ENCODE data around the gene PLCD3. TPM values are rescaled to one million over a fixed set of nuclear protein-coding genes. Genes with fewer than 3 reads are reported as not detected.

PLCD3 gene
- total and polyA plus RNA-seq, 2 of the 13 experiments (the other 11 are each of a cell fraction or from before 2014, with no cell fraction given) = 11.3 to 39.1 TPM

GRCh38 chr17:45155029-45155428 lies 22.7 kb upstream of the PLCD3 start:
- in situ Hi-C loops (cut with HindIII; ENCODE audit: extremely low pct_ligation_motif_present, low pct_unique_long_range_greater_than_20kb) = no loop called here
- no peak overlapping the region for H3K4me2 ChIP-seq (ENCODE audit: low read depth, low read length)
- peaks cover 39% of the 10 kb centered on the region for H3K4me1 ChIP-seq (ENCODE audit: insufficient read depth, low read length)
- no peaks in the 10 kb centered on the region for H3K9me3 ChIP-seq (ENCODE audit: low read length)
- no peak overlapping the region for H3K9ac ChIP-seq (ENCODE audit: insufficient read depth, low read depth, low read length)
- ChIA-PET POLR2A (interaction anchor here (0.7 to 19.8 kb wide), 7 partner anchors 13 to 266 kb away, joined by 3 to 2487 read pairs (median 4); partner anchors contain the start of genes ACBD4 and HEXIM2), CTCF (ENCODE audit: low intra/inter-chr PET ratio, low total read pairs) (no interaction called here)
- no peaks in the 10 kb centered on the region for H3K27me3 ChIP-seq (ENCODE audit: control insufficient read depth in 1 of 2, insufficient read depth in 2 of 2, low read length in 2 of 2)
- H3K79me2 ChIP-seq (ENCODE audit: insufficient read depth, low read length) = peaks cover 24% of the 10 kb centered on the region
- 80% methylated on average over 4 of the region's 4 CpGs for WGBS (ENCODE audit: low lambda C conversion rate)
- DNase-seq (ENCODE audit: low spot score) = no peak
- TF ChIP-seq ZNF550 (CRISPR knock-in tag; IDR thresholded peaks at IDR 0.05; ENCODE audit: borderline replicate concordance) (no peak), ZNF292 (CRISPR knock-in tag; IDR thresholded peaks at IDR 0.05; ENCODE audit: borderline replicate concordance, low read depth) (no peak), ZNF839 (CRISPR knock-in tag; IDR thresholded peaks at IDR 0.05; ENCODE audit: borderline replicate concordance) (no peak), ZBTB14 (CRISPR knock-in tag; IDR thresholded peaks at IDR 0.05) (no peak), ZNF546 (CRISPR knock-in tag; conservative IDR thresholded peaks at IDR 0.05) (no peak), ZNF431 (CRISPR knock-in tag; IDR thresholded peaks at IDR 0.05; ENCODE audit: borderline replicate concordance, low read depth) (no peak), SMYD3 (CRISPR knock-in tag; IDR thresholded peaks at IDR 0.05) (no peak), PRPF4 (IDR thresholded peaks at IDR 0.05; ENCODE audit: low read depth, low read length, poor library complexity, severe bottlenecking) (no peak), HOXA7 (CRISPR knock-in tag; IDR thresholded peaks at IDR 0.05) (no peak), NFE2L2 (IDR thresholded peaks at IDR 0.05; ENCODE audit: low read length) (no peak), ZNF33B (CRISPR knock-in tag; IDR thresholded peaks at IDR 0.05) (no peak), NR1H2 (CRISPR knock-in tag; IDR thresholded peaks at IDR 0.05; ENCODE audit: borderline replicate concordance, low read depth) (no peak), MED1 (CRISPR knock-in tag; IDR thresholded peaks at IDR 0.05) (no peak)
- no peak overlapping the region for H2AFZ ChIP-seq (ENCODE audit: low read length)
- intact Hi-C loops (cut with micrococcal nuclease; ENCODE audit: unreplicated experiment) = no loop called here
- H3K27ac ChIP-seq (ENCODE audit: extremely low read length, insufficient read depth, low read length) = no peak overlapping the region
- FAIRE-seq = no peak
- no peak for ATAC-seq
- H4K20me1 ChIP-seq (ENCODE audit: insufficient read depth, low read length) = peaks cover 19% of the 10 kb centered on the region
- H3K36me3 ChIP-seq (replicated peaks in 1 of 2; ENCODE audit: control insufficient read depth in 1 of 2, insufficient read depth in 2 of 2, low read length in 2 of 2) = no peaks in the 10 kb centered on the region
- no peak overlapping the region for H3K4me3 ChIP-seq (replicated peaks in 1 of 3; ENCODE audit: insufficient read depth in 1 of 3, low read depth in 2 of 3, low read length in 3 of 3)
- no TSS peak for BruUV-seq (replicated peaks)
